GM12865 (cell line): ENCODE data around the gene PLK5.
"Not testable (repeated sequence)": the region's sequence is repeated elsewhere in the genome, so short reads cannot be mapped to it uniquely, and the experiment has no call there.

ENCODE experiments used
- DNase-seq: peaks from one replicate; pipeline ENCODE4 v3.0.0; 2010; ENCODE audit warnings: low read depth
- H3K4me3 ChIP-seq: 2 replicates; pipeline ENCODE4 v1.5.1; 2011; ENCODE audit warnings: mild to moderate bottlenecking, low read depth, low read length, control low read depth
- TF ChIP-seq, protein P1 (sequence below): IDR thresholded peaks from 2 replicates; pipeline ENCODE4 v1.5.1; 2011; ENCODE audit warnings: low read length, control low read depth, low read depth, inconsistent platforms; ENCODE audit not compliant: insufficient read depth; ENCODE audit errors: missing control alignments

Gene PLK5

GRCh38 chr19:1494115-1494815 is 29.6 kb upstream of the PLK5 start:
- DNase-seq = no peak
- TF ChIP-seq, protein P1, sequence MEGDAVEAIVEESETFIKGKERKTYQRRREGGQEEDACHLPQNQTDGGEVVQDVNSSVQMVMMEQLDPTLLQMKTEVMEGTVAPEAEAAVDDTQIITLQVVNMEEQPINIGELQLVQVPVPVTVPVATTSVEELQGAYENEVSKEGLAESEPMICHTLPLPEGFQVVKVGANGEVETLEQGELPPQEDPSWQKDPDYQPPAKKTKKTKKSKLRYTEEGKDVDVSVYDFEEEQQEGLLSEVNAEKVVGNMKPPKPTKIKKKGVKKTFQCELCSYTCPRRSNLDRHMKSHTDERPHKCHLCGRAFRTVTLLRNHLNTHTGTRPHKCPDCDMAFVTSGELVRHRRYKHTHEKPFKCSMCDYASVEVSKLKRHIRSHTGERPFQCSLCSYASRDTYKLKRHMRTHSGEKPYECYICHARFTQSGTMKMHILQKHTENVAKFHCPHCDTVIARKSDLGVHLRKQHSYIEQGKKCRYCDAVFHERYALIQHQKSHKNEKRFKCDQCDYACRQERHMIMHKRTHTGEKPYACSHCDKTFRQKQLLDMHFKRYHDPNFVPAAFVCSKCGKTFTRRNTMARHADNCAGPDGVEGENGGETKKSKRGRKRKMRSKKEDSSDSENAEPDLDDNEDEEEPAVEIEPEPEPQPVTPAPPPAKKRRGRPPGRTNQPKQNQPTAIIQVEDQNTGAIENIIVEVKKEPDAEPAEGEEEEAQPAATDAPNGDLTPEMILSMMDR = no peak

GRCh38 chr19:1495051-1495798 is 28.7 kb upstream of the PLK5 start:
- TF ChIP-seq, protein P1 = no peak
- DNase-seq = no peak
- no peak overlapping the region for H3K4me3 ChIP-seq

More at GRCh38 chr19:1494115-1494815, 29.6 kb upstream of the PLK5 start:
- H3K4me3 ChIP-seq = no peak overlapping the region

DNA sequence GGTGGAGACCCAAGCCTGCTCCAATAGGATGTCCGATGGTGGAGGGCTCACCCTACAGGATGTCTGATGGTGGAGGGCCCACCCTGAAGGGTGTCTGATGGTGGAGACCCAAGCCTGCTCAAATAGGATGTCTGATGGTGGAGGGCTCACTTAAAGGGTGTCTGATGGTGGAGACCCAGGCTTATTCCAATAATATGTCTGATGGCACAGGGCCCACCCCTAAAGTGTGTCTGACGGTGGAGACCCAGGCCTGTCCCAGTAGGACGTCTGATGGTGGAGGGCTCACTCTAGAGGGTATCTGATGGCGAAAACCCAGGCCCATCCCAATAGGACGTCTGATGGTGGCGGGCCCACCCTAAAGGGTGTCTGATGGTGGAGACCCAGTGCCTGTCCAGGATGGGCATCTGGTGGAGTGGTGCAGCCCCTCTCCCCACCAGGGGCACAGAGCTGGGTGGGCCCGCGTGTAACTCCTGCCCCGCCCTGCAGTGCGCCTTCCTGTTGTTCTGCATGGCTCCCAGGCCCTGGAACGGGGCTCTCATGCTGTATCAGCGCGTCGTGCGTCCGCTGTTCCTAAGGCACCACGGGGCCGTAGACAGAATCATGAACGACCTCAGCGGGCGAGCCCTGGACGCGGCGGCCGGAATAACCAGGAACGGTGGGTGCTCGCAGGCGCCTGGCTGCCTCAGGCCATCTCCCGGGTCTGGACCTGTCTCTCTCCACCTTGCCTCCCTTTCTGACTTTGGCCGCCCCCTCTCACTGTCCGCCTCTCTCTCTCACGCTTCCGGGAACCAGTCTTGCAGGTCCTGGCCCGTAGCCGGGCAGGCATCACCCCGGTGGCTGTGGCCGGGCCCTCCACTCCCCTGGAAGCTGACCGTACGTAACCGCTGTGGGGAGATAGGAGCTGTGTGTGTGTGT is 27.8 kb upstream of the PLK5 start:
- TF ChIP-seq, protein P1 = no peak
- DNase-seq = no peak
- no peak overlapping the region for H3K4me3 ChIP-seq

DNA sequence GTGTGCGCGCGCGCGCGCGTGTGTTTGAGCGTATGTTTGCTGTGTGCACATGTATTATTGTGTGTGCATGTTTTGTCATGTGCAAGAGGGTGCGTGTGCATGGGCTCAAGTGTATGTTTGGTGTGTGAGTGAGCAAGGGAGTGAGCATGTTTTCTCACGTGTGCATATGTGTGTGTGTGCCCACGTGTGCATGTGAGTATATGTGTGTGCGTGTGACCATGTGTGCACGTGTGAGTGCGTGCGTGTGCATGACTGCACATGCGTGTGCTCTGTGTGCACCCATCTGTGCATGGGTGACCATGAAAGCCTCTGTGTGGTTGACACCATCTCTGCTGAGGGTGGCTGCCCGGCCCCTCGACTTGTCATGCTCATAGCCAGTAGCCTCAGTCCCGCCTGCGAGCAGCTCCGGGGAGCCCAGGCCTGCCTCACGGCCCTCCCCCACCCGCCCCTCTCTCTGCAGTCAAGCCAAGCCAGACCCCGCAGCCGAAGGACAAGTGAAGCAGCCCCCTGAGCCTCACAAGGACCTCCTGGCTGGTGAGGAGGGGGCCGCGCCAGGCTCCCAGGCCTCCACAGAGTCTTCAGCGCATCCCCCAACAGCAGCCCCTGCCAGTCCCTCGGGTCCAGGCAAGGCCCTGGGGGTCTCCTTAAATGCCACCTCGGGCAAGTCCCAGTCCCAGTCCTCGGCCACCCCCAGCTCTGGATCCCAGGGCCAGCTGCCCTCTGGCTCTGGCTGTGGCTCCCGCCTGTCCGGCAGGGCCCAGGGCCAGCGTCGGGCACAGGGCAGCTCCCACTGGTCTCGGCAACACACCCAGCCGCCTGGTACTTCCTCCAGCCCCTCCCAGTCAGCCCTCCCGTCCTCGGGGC is 26.9 kb upstream of the PLK5 start:
- TF ChIP-seq, protein P1 = no peak
- no peak overlapping the region for H3K4me3 ChIP-seq
- no peak for DNase-seq

- TF ChIP-seq, protein P1 = no peak
- DNase-seq = no peak
- no peak overlapping the region for H3K4me3 ChIP-seq
Observed at GRCh38 chr19:1497578-1498235, 26.2 kb upstream of the PLK5 start.

DNA sequence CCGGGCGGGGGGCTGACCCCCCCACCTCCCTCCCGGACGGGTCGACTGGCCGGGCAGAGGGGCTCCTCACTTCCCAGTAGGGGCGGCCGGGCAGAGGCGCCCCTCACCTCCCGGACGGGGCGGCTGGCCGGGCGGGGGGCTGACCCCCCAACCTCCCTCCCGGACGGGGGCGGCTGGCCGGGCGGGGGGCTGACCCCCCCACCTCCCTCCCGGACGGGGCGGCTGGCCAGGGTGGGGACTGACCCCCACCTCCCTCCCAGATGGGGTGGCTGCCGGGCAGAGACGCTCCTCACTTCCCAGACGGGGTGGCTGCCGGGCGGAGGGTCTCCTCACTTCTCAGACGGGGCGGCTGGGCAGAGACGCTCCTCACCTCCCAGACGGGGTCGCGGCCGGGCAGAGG is 24.6 kb upstream of the PLK5 start:
- not testable (repeated sequence) for H3K4me3 ChIP-seq, DNase-seq
